Measurements from ENCODE around the gene ZNF431. TPM values are rescaled to one million over a fixed set of nuclear protein-coding genes. Genes with fewer than 3 reads are reported as not detected.

ZNF431 gene
- total and polyA plus RNA-seq, 4 donors, result 0.29 to 6.6 (median 1.5) TPM

GRCh38 chr19:21148681-21149080 is 6.8 kb downstream of the ZNF431 start:
- Histone ChIP-seq H3K9me3 (ENCODE audit: control insufficient read depth in 4 of 4, low read length in 3 of 4) (peaks cover 0 to 3% (median 2%) of the 10 kb centered on the region in 4 donors), H3K27ac (ENCODE audit: low read depth in 1 of 2, low read length in 2 of 2) (no peak overlapping the region), H3K9ac (ENCODE audit: low read depth in 1 of 2, low read length in 2 of 2) (no peak overlapping the region), H3K4me1 (ENCODE audit: control insufficient read depth in 4 of 4, insufficient read depth in 4 of 4, low read length in 3 of 4) (no peaks in the 10 kb centered on the region), H3K36me3 (ENCODE audit: control insufficient read depth in 4 of 4, insufficient read depth in 3 of 4, low read depth in 1 of 4, low read length in 3 of 4) (peaks cover 0 to 6% (median 0%) of the 10 kb centered on the region in 4 donors), H3K4me3 (ENCODE audit: low read depth in 1 of 3, low read length in 3 of 3) (no peak overlapping the region), H3K27me3 (ENCODE audit: control insufficient read depth in 4 of 4, insufficient read depth in 4 of 4, low read length in 3 of 4) (no peaks in the 10 kb centered on the region)
- no peak for DNase-seq (ENCODE audit: low spot score)
- TF ChIP-seq SP1 (IDR thresholded peaks at IDR 0.05) (no peak), FOXA2 (IDR thresholded peaks at IDR 0.05) (no peak), NR2F2 (IDR thresholded peaks at IDR 0.05) (no peak), HNF4G (IDR thresholded peaks at IDR 0.05) (no peak), TAF1 (conservative IDR thresholded peaks at IDR 0.05) (no peak), GABPA (IDR thresholded peaks at IDR 0.05 in 1 of 2, conservative IDR thresholded peaks at IDR 0.05 in 1 of 2) (no peak), CTCF (IDR thresholded peaks at IDR 0.05; ENCODE audit: low read depth, low read length, missing input control) (no peak), YY1 (IDR thresholded peaks at IDR 0.05) (no peak), RXRA (IDR thresholded peaks at IDR 0.05) (no peak), HNF4A (conservative IDR thresholded peaks at IDR 0.05) (no peak), RAD21 (IDR thresholded peaks at IDR 0.05) (no peak), FOXA1 (IDR thresholded peaks at IDR 0.05) (no peak), ZBTB33 (IDR thresholded peaks at IDR 0.05) (no peak), EGR1 (IDR thresholded peaks at IDR 0.05; ENCODE audit: low read depth in 2 of 2) (no peak), ATF3 (IDR thresholded peaks at IDR 0.05) (no peak)

GRCh38 chr19:21149877-21150276 is 8.0 kb downstream of the ZNF431 start:
- Histone ChIP-seq H3K4me3 (ENCODE audit: low read depth in 1 of 3, low read length in 3 of 3) (no peak overlapping the region), H3K36me3 (ENCODE audit: control insufficient read depth in 4 of 4, insufficient read depth in 3 of 4, low read depth in 1 of 4, low read length in 3 of 4) (peaks cover 0 to 6% (median 0%) of the 10 kb centered on the region in 4 donors), H3K4me1 (ENCODE audit: control insufficient read depth in 4 of 4, insufficient read depth in 4 of 4, low read length in 3 of 4) (no peaks in the 10 kb centered on the region), H3K27ac (ENCODE audit: low read depth in 1 of 2, low read length in 2 of 2) (no peak overlapping the region), H3K9me3 (ENCODE audit: control insufficient read depth in 4 of 4, low read length in 3 of 4) (peaks cover 0 to 3% (median 2%) of the 10 kb centered on the region in 4 donors), H3K27me3 (ENCODE audit: control insufficient read depth in 4 of 4, insufficient read depth in 4 of 4, low read length in 3 of 4) (no peaks in the 10 kb centered on the region), H3K9ac (ENCODE audit: low read depth in 1 of 2, low read length in 2 of 2) (no peak overlapping the region)
- TF ChIP-seq ZBTB33 (IDR thresholded peaks at IDR 0.05), result no peak
- TF ChIP-seq JUND (IDR thresholded peaks at IDR 0.05), result no peak
- no peak for TF ChIP-seq REST (IDR thresholded peaks at IDR 0.05)
- no peak for TF ChIP-seq YY1 (IDR thresholded peaks at IDR 0.05)
- no peak for TF ChIP-seq HNF4G (IDR thresholded peaks at IDR 0.05)
- TF ChIP-seq MAX (IDR thresholded peaks at IDR 0.05), result no peak
- no peak for TF ChIP-seq FOXA2 (IDR thresholded peaks at IDR 0.05)
- no peak for TF ChIP-seq HNF4A (conservative IDR thresholded peaks at IDR 0.05)
- no peak for TF ChIP-seq ATF3 (IDR thresholded peaks at IDR 0.05)
- TF ChIP-seq SP1 (IDR thresholded peaks at IDR 0.05), result no peak
- TF ChIP-seq RAD21 (IDR thresholded peaks at IDR 0.05), result no peak
- no peak for TF ChIP-seq TAF1 (conservative IDR thresholded peaks at IDR 0.05)
- no peak for TF ChIP-seq FOXA1 (IDR thresholded peaks at IDR 0.05)
- no peak for TF ChIP-seq CTCF (IDR thresholded peaks at IDR 0.05; ENCODE audit: low read depth, low read length, missing input control)
- no peak for TF ChIP-seq NR2F2 (IDR thresholded peaks at IDR 0.05)
- no peak for TF ChIP-seq RXRA (IDR thresholded peaks at IDR 0.05)
- no peak for DNase-seq (ENCODE audit: low spot score)
- WGBS, result 95% methylated on average over 6 of the region's 6 CpGs
